NCI-H2171 treated with DMSO at 0.1 percent for 48 hours (cell line): Measurements from ENCODE around the gene ZNF594.
"Not testable (repeated sequence)": the region's sequence is repeated elsewhere in the genome, so short reads cannot be mapped to it uniquely, and the experiment has no call there.

Experiments
- DNase-seq: peaks from one replicate; lab custom pipeline; 2025; lab: John Stamatoyannopoulos, UW

The ZNF594 gene

GRCh38 chr17:5191541-5192417, at the start of gene ZNF594:
TSS of gene ZNF594 (minus strand) at chr17:5191868. CDS start at chr17:5184256, 7,612 bp downstream.
- DNase-seq, result peak; percentile 95

- DNase-seq, result not testable (repeated sequence)
These were observed 48.1 kb upstream of the ZNF594 start for GRCh38 chr17:5239769-5240168.

- DNase-seq, result no peak
These were observed 46.7 kb upstream of the ZNF594 start for GRCh38 chr17:5238333-5238732.

GRCh38 chr17:5237541-5238016, 45.9 kb upstream of the ZNF594 start:
- DNase-seq, result no peak

- no peak for DNase-seq
These were observed 45.4 kb upstream of the ZNF594 start for GRCh38 chr17:5236938-5237540.

GRCh38 chr17:5234645-5235576, 43.2 kb upstream of the ZNF594 start, which contains the start of gene SCIMP:
TSS of gene SCIMP (minus strand) at chr17:5234860. CDS start at chr17:5234755, 105 bp downstream.
- DNase-seq, result no peak

- not testable (repeated sequence) for DNase-seq
These were observed 41.8 kb upstream of the ZNF594 start for GRCh38 chr17:5233492-5233891.

GRCh38 chr17:5226940-5227878, 35.5 kb upstream of the ZNF594 start:
- no peak for DNase-seq

- DNase-seq, result no peak
These were observed 34.2 kb upstream of the ZNF594 start for GRCh38 chr17:5225668-5226457.

GRCh38 chr17:5221912-5222311, 30.2 kb upstream of the ZNF594 start:
- not testable (repeated sequence) for DNase-seq

- DNase-seq, result no peak
These were observed 28.4 kb upstream of the ZNF594 start for GRCh38 chr17:5220074-5220473.

- DNase-seq, result no peak
These were observed 27.9 kb upstream of the ZNF594 start for GRCh38 chr17:5219536-5219935.

GRCh38 chr17:5217562-5217961, 25.9 kb upstream of the ZNF594 start:
- DNase-seq, result not testable (repeated sequence)

GRCh38 chr17:5211458-5211857, 19.8 kb upstream of the ZNF594 start:
- no peak for DNase-seq

GRCh38 chr17:5210614-5211252, 19.1 kb upstream of the ZNF594 start:
- DNase-seq, result no peak

- DNase-seq, result no peak
These were observed 18.4 kb upstream of the ZNF594 start for GRCh38 chr17:5210091-5210490.

GRCh38 chr17:5209396-5209795, 17.7 kb upstream of the ZNF594 start:
- no peak for DNase-seq

- no peak for DNase-seq
These were observed 12.2 kb upstream of the ZNF594 start for GRCh38 chr17:5203908-5204294.

- no peak for DNase-seq
These were observed 11.7 kb upstream of the ZNF594 start for GRCh38 chr17:5203178-5203907.
